Measurements from ENCODE around the gene PLD5. TPM values are rescaled to one million over a fixed set of nuclear protein-coding genes. Genes with fewer than 3 reads are reported as not detected.
"Not testable (repeated sequence)": the region's sequence is repeated elsewhere in the genome, so short reads cannot be mapped to it uniquely, and the experiment has no call there.

PLD5 gene
- total RNA-seq, 1 donor from 2014 or later: 6.6 TPM

DNA sequence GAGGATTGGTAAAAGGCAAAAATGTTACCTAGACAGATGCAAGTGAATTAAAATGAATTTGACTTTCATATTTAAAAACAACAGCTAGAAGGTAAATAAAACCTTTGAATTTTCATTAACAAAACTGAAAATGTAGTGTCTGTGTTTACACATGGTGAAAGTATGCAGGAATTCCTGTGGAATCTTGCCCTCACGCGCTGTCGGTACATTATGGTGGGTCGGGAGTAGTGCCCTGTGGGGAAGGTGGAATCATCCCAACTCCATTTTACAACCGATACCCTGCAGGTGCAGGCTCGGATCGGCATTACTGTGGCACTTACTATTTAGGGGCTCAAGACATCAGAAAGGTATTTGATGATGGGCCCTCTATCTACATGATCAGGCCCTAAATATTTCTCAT is 328.4 kb downstream of the PLD5 start:
- Histone ChIP-seq H3K36me3 (peaks cover 0 to 4% of the 10 kb centered on the region in 2 donors), H3K27ac (no peak overlapping the region), H3K4me1 (no peaks in the 10 kb centered on the region), H3K9me3 (no peaks in the 10 kb centered on the region), H3K27me3 (no peaks in the 10 kb centered on the region), H3K4me3 (no peak overlapping the region)
- intact Hi-C loops (cut with DNase I): no loop called here
- TF ChIP-seq, protein P1, sequence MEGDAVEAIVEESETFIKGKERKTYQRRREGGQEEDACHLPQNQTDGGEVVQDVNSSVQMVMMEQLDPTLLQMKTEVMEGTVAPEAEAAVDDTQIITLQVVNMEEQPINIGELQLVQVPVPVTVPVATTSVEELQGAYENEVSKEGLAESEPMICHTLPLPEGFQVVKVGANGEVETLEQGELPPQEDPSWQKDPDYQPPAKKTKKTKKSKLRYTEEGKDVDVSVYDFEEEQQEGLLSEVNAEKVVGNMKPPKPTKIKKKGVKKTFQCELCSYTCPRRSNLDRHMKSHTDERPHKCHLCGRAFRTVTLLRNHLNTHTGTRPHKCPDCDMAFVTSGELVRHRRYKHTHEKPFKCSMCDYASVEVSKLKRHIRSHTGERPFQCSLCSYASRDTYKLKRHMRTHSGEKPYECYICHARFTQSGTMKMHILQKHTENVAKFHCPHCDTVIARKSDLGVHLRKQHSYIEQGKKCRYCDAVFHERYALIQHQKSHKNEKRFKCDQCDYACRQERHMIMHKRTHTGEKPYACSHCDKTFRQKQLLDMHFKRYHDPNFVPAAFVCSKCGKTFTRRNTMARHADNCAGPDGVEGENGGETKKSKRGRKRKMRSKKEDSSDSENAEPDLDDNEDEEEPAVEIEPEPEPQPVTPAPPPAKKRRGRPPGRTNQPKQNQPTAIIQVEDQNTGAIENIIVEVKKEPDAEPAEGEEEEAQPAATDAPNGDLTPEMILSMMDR (IDR thresholded peaks at IDR 0.05): no peak
- no peak for DNase-seq (ENCODE audit: low spot score in 2 of 2)

DNA sequence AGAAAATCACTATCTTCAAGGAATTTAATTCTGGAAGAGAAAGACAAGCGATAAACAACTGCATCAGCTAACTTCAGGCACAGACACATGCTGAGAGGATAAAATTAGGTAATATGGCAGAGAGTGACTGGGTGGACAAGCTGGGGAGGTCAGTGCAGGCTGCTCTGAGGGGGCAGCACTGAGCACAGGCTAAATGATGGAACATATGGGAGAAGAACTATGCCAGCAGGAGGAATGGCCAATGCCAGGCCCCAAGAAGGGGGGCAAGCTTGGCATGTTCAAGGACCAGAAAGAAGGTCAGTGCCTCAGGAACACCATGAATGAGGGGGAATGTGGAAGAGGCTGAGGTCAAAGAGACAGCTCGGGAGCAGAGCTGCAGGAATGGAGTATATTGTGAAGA is 334.9 kb downstream of the PLD5 start:
- Histone ChIP-seq H3K4me1 (no peaks in the 10 kb centered on the region), H3K27ac (no peak overlapping the region), H3K4me3 (no peak overlapping the region), H3K36me3 (no peaks in the 10 kb centered on the region), H3K27me3 (no peaks in the 10 kb centered on the region), H3K9me3 (no peaks in the 10 kb centered on the region)
- TF ChIP-seq, protein P1 (IDR thresholded peaks at IDR 0.05): no peak
- DNase-seq (ENCODE audit: low spot score in 2 of 2): no peak
- intact Hi-C loops (cut with DNase I): no loop called here

DNA sequence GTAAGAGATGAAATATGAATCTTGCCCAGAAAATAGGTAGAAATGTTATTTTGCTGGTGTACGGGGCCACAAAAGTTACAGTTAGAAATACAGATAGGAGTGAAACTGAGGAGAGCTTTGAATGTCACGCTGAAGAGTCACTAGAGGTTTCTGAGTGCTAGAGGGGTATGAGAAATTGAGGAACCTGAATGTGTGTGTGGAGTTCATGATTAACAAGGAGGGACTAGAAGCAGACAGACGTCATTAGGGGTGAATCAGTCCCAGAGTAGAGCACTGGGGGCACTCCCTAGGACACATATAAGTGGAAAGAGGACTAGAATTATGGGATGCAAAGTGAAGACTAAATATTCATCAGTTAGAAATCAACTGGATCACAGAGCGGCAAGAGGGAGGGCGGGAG is 336.7 kb downstream of the PLD5 start:
- Histone ChIP-seq H3K4me3 (no peak overlapping the region), H3K4me1 (no peaks in the 10 kb centered on the region), H3K9me3 (no peaks in the 10 kb centered on the region), H3K27ac (no peak overlapping the region), H3K36me3 (no peaks in the 10 kb centered on the region), H3K27me3 (no peaks in the 10 kb centered on the region)
- TF ChIP-seq, protein P1 (IDR thresholded peaks at IDR 0.05): no peak
- intact Hi-C loops (cut with DNase I): no loop called here
- DNase-seq (ENCODE audit: low spot score in 2 of 2): no peak

DNA sequence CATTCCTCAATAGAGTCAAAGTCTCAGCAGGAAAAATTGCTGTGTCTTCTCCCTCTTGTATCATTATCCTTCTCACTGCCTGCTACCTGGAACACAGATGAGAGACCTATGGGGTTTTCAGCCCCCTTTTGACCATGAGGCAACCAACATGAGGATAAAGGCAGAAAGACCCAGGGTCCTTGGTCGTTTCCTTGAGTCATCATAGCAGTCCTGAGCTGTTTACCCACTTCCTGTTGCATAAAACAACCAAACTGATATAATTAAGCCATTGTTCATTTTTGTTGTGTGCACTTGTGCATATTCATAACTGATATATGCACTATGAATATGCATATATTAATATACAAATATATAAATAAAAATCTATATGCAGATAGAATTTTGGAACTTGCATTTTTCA is 337.3 kb downstream of the PLD5 start:
- TF ChIP-seq, protein P1 (IDR thresholded peaks at IDR 0.05): no peak
- intact Hi-C loops (cut with DNase I): no loop called here
- H3K4me3 ChIP-seq: no peak overlapping the region
- no peaks in the 10 kb centered on the region for H3K27me3 ChIP-seq
- H3K9me3 ChIP-seq: no peaks in the 10 kb centered on the region
- no peaks in the 10 kb centered on the region for H3K36me3 ChIP-seq
- DNase-seq (ENCODE audit: low spot score in 2 of 2): no peak
- no peaks in the 10 kb centered on the region for H3K4me1 ChIP-seq
- H3K27ac ChIP-seq: no peak overlapping the region

DNA sequence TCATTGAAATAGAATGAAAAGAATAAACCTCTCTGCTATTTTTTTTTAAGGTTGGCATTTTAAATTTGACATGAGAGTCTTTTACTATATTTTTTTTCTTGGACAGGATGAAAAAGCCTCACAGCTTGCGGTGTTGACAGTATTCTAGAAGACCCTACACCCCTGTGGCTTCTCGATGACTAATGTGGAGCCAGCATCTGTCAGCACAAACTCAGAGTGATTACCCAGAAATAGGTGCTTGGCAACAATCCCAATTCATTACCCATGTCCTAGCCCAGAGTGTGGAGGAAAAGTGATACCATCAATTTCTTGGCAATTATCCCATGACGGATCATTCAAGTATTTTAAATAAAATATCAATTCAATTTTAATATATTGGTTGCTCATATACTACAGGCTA is 338.8 kb downstream of the PLD5 start:
- Histone ChIP-seq H3K27me3 (no peaks in the 10 kb centered on the region), H3K9me3 (no peaks in the 10 kb centered on the region), H3K27ac (no peak overlapping the region), H3K36me3 (no peaks in the 10 kb centered on the region), H3K4me1 (no peaks in the 10 kb centered on the region), H3K4me3 (no peak overlapping the region)
- TF ChIP-seq, protein P1 (IDR thresholded peaks at IDR 0.05): no peak
- no peak for DNase-seq (ENCODE audit: low spot score in 2 of 2)
- intact Hi-C loops (cut with DNase I): no loop called here

DNA sequence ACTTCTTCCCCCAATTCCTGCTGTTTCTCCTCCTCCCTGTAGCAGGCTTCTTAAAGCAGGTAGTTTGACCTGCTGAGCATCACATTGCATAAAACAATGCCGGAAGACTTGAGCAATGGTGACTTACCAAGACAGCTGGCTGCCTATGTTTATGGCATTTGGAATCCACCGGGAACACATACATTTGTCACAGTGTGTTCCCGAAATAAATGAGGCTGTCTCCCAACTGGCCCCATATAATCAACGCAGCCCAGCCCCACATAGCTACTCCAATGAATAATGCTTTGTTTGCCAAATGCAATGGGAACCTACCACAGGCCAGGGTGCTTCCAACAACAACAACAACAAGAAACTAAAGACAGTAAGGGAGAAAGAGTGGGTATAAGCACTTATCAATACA is 339.5 kb downstream of the PLD5 start:
- no peak for DNase-seq (ENCODE audit: low spot score in 2 of 2)
- peaks cover 0 to 2% of the 10 kb centered on the region in 2 donors for H3K36me3 ChIP-seq
- no peaks in the 10 kb centered on the region for H3K27me3 ChIP-seq
- no peaks in the 10 kb centered on the region for H3K4me1 ChIP-seq
- no peak overlapping the region for H3K4me3 ChIP-seq
- no peaks in the 10 kb centered on the region for H3K9me3 ChIP-seq
- TF ChIP-seq, protein P1 (IDR thresholded peaks at IDR 0.05): no peak
- H3K27ac ChIP-seq: no peak overlapping the region
- intact Hi-C loops (cut with DNase I): no loop called here

DNA sequence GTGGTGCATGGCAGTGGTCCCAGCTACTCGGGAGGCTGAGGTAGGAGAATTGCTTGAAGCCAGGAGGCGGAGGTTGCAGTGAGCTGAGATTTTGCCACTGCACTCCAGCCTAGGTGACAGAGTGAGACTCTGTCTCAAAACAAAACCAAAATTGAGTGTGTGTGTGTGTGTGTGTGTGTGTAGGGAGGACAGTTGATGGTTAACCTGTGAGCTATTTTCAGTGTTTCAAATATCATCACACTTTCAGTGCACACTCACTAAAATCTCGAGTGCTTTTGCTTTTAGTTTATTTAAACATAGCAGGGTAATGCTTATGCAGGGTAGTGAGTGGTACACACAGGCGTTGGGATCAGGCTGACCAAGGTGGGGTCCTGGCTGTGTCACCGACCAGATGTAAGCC is 344.7 kb downstream of the PLD5 start:
- H3K27me3 ChIP-seq; H3K4me1 ChIP-seq; H3K4me3 ChIP-seq; intact Hi-C loops (cut with DNase I); DNase-seq (ENCODE audit: low spot score in 2 of 2); H3K27ac ChIP-seq: not testable (repeated sequence)
- H3K36me3 ChIP-seq: peaks cover 0 to 13% of the 10 kb centered on the region in 2 donors
- peaks cover 0 to 13% of the 10 kb centered on the region in 2 donors for H3K9me3 ChIP-seq
